ENCODE results near the gene XIRP1. TPM values are rescaled to one million over a fixed set of nuclear protein-coding genes. Genes with fewer than 3 reads are reported as not detected.
A peak's percentile ranks its signal among the peaks of the same experiment; 100 is the strongest.

The XIRP1 gene
- total and polyA plus RNA-seq, 2 of the 13 experiments (the other 11 are each of a cell fraction or from before 2014, with no cell fraction given), result not detected

DNA sequence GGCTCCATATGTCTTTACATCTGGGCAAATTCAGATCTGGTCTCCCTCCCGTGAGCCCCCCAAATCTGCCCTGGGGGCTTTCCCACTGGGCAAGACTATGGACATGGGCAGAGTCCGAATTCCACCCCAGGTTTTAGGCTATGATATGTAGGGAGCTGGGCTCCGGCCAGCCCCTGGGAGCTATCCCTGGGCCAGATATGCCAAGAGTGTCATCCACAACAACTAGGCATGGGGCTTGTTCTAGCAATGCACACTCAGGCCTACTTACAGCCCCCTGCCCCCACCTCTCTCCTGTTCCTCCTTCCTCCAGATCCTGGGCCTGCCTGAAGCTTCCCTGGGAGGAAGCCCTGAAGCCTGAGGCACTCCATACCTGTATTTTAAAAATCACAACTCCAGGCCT, 622 bp downstream of the XIRP1 start (continued):
- no peak for TF ChIP-seq ATM (IDR thresholded peaks at IDR 0.05; ENCODE audit: borderline replicate concordance)
- no peak for TF ChIP-seq KLF11 (CRISPR knock-in tag; IDR thresholded peaks at IDR 0.05)
- TF ChIP-seq ZNF225 (CRISPR knock-in tag; IDR thresholded peaks at IDR 0.05), result no peak
- TF ChIP-seq, protein P1, sequence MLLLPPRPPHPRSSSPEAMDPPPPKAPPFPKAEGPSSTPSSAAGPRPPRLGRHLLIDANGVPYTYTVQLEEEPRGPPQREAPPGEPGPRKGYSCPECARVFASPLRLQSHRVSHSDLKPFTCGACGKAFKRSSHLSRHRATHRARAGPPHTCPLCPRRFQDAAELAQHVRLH (CRISPR knock-in tag; IDR thresholded peaks at IDR 0.05; ENCODE audit: borderline replicate concordance, low read depth), result no peak
- TF ChIP-seq EP300 (IDR thresholded peaks at IDR 0.05; ENCODE audit: low read depth in 2 of 2, low read length in 2 of 2), result no peak
- TF ChIP-seq EP300 (CRISPR knock-in tag; IDR thresholded peaks at IDR 0.05; ENCODE audit: borderline replicate concordance), result no peak

DNA sequence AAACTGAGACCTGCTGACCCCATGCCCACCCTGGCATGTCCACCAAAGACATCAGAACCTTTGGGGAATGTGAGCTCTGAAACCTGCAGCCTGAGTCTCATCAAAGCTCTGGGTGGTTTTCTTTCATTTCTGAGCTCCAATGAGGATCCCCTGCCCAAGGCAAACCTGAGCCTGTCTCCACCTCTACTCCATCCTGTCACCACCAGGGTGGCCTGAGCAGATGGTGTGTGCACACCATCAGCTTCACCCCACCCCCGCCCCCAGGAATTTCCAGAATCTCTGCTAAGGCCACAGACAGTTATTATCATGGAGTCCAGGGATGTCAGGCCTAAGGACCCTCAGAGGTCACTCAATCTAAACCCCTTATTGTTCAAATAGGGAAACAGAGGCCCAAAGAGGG, 1.3 kb downstream of the XIRP1 start:
- FAIRE-seq (no peak), ATAC-seq (peak; percentile 36), DNase-seq (ENCODE audit: low spot score) (no peak)
- TF ChIP-seq MAZ (IDR thresholded peaks at IDR 0.05; ENCODE audit: borderline replicate concordance, low read depth, low read length), result peak; percentile 54; the same call in 1 of the 2 replicates
- no peak for TF ChIP-seq MAZ (CRISPR knock-in tag; IDR thresholded peaks at IDR 0.05; ENCODE audit: low read depth)
- TF ChIP-seq YEATS4 (CRISPR knock-in tag; IDR thresholded peaks at IDR 0.05; ENCODE audit: borderline replicate concordance), result no peak
- no peak overlapping the region for H3K27ac ChIP-seq (ENCODE audit: extremely low read length, insufficient read depth, low read length)
- no peaks in the 10 kb centered on the region for H4K20me1 ChIP-seq (ENCODE audit: insufficient read depth, low read length)
- H3K4me2 ChIP-seq (ENCODE audit: low read depth, low read length), result no peak overlapping the region
- WGBS (ENCODE audit: low lambda C conversion rate), result 0% methylated on average over 1 of the region's 1 CpG
- no peaks in the 10 kb centered on the region for H3K9me3 ChIP-seq (ENCODE audit: low read length)
- peaks cover 3 to 28% of the 10 kb centered on the region in 2 experiments; a peak in 4 of 5 replicates for H3K27me3 ChIP-seq (ENCODE audit: control insufficient read depth in 1 of 2, insufficient read depth in 2 of 2, low read length in 2 of 2)
- no peaks in the 10 kb centered on the region for H3K79me2 ChIP-seq (ENCODE audit: insufficient read depth, low read length)
- no peak overlapping the region for H2AFZ ChIP-seq (ENCODE audit: low read length)
- H3K9ac ChIP-seq (ENCODE audit: insufficient read depth, low read depth, low read length), result no peak overlapping the region
- CTCF ChIA-PET (ENCODE audit: low intra/inter-chr PET ratio, low total read pairs), result interaction anchor here (1.9 kb wide), 1 partner anchor 187 kb away, joined by 10 read pairs; no protein-coding TSS in a partner anchor
- in situ Hi-C loops (cut with HindIII; ENCODE audit: extremely low pct_ligation_motif_present, low pct_unique_long_range_greater_than_20kb), result loop anchor here (5.0 kb wide), 1 partner anchor 96 kb away; no protein-coding TSS in a partner anchor
- intact Hi-C loops (cut with micrococcal nuclease; ENCODE audit: unreplicated experiment), result no loop called here
- H3K4me3 ChIP-seq (replicated peaks in 1 of 3; ENCODE audit: insufficient read depth in 1 of 3, low read depth in 2 of 3, low read length in 3 of 3), result no peak overlapping the region
- BruUV-seq (replicated peaks), result no TSS peak
- no peaks in the 10 kb centered on the region for H3K36me3 ChIP-seq (replicated peaks in 1 of 2; ENCODE audit: control insufficient read depth in 1 of 2, insufficient read depth in 2 of 2, low read length in 2 of 2)
- POLR2A ChIA-PET, result no interaction called here
- no peaks in the 10 kb centered on the region for H3K4me1 ChIP-seq (ENCODE audit: insufficient read depth, low read length)
